ENCODE data around the gene TMEM240.
"Not testable (repeated sequence)": the region's sequence is repeated elsewhere in the genome, so short reads cannot be mapped to it uniquely, and the experiment has no call there.

TMEM240 gene

GRCh38 chr1:1523226-1523625 lies 17.2 kb downstream of the TMEM240 start:
- DNase-seq: not testable (repeated sequence)

DNA sequence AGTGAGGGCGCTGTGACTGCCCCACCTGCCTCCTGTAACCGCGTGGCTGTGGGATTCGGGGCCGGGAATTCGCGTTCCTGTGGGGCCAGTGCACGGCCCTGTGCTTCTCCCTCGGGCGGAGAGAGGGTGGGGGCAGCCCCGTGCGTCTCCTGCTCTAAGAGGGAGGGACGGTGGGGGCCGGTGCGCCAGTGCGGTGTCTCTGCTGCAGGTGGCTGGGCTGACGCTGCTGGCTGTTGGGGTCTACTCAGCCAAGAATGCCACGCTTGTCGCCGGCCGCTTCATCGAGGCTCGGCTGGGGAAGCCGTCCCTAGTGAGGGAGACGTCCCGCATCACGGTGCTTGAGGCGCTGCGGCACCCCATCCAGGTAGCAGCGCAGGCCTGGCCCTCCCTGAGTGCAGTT lies 17.9 kb downstream of the TMEM240 start:
- DNase-seq: not testable (repeated sequence)

DNA sequence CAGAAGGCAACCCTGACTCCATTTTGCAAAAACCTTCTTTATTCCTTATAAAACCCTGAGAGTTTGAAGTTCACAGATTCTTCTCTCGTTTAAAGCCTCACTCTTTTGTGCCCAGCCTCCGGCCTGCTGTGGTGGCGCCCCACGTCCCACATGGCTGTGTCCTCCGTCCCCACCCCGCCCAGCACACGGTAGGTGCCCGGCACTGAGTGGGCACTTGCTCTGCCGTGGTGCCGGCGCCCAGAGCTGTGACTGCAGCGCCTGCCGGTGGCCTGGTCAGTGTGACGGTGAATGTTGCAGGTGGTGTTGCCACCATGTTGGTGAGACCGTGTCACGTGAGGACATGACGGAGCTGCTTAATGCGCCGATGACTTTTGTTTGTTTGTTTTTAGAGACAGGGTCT lies 19.1 kb downstream of the TMEM240 start:
- DNase-seq: no peak

- not testable (repeated sequence) for DNase-seq
These were observed 20.5 kb downstream of the TMEM240 start for GRCh38 chr1:1519805-1520505.

- DNase-seq: not testable (repeated sequence)
These were observed 21.8 kb downstream of the TMEM240 start for GRCh38 chr1:1518621-1519007.

DNA sequence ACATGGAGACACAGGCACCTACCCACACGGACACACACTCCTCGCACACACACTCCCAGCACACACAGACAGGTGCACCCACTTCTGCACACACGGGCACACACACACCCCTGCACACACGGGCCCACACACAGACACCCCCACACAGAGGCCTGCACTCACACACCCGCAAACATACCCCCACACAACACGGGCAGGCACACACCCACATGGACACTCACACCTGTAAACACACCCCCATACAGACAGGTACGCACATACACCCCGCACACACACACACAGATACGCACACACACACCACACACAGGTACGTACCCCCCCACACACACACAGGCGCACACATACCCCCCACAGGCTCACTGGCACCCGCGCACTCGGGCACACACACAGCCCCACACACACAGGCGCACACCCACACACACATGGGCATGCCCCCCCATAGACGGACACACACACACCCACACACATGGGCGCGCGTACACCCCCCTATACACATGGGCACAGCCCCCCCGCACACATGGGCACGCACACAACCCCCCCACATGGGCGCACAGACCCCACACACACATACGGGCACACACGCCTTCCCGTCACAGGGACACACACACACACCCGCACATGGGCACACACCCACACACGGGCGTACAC lies 22.3 kb downstream of the TMEM240 start:
- DNase-seq: no peak

DNA sequence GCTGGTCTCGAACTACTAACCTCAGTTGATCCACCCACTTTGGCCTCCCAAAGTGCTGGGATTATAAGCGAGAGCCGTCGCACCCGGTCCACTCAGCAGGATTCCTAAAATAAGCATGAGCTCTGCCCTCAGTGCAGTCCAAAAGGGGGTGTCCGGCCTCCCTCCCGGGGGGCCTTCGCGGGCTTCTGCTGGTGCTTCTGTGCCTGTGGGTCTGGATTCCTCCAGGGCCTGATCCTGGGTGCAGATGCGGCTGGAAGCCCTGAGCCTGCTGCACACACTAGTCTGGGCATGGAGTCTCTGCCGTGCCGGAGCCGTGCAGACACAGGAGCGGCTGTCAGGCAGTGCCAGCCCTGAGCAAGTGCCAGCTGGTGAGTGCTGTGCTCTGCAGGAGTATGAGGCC lies 23.5 kb downstream of the TMEM240 start:
- not testable (repeated sequence) for DNase-seq

DNA sequence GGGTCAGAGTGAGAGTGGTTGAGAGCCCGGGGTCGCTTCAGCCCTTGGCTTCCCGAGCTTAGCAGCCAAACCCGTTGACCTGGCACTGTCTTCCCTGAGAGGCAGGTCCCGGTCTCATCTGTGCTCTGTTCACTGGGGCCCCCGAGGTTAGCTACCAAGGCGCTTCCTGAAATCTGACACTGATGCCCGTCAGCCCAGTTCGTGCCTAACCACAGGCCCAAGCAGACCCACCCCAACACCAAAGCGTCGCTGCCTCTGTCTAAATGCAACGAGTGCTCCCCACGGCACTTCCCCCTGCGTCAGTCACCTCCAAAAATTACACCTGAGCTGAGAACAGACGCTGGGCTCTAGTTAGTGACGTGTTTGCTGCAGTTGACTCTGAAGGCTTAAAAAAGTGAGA lies 26.0 kb downstream of the TMEM240 start:
- DNase-seq: not testable (repeated sequence)

DNA sequence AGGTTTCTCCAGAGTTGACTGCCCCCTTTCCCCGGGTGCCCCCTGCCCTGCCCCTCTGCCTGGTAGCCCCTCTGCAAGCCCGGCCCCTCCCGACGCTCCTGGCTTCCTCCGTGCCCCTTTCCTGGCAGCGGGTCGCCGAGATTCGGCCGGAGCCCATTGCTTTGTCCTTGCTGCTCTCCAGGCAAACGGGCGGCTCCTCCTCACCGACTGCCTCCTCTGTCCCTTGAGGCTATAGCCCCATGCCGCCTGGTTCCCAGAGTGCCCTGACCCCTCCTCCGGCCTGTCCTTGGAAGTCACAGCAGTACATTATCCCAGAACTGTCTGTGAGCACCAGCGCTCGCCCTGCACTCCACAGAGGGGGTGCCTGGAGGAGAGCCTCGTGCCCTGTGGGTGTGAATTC lies 26.7 kb downstream of the TMEM240 start:
- not testable (repeated sequence) for DNase-seq

DNA sequence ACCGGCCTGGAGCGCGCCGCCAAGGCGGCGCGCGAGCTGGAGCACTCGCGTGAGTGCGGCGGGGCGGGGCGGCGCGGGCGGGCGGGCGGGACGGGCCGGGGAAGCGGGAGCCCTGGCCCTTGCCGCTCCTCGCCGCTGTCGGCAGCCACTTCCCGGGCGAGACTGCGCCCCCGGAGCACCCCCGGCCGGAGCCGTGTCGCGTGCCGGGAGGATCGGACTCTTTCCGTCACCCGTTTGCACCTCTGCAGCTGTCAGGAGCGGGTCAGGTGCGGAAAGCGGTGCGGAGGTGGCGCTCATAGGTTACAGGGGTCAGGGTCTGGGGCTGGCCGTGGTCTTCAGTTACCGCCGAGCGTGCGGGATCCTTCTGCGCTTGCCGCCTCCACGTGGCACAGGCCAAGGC lies 28.0 kb downstream of the TMEM240 start:
- DNase-seq: peak in 1 of 2 experiments; percentile 16

- DNase-seq: peak; percentile 96 to 97
These were observed 28.7 kb downstream of the TMEM240 start, which contains the start of gene ATAD3A for GRCh38 chr1:1511533-1512285. TSS of gene ATAD3A (plus strand) at chr1:1512162. CDS start at chr1:1512269, 107 bp downstream.

DNA sequence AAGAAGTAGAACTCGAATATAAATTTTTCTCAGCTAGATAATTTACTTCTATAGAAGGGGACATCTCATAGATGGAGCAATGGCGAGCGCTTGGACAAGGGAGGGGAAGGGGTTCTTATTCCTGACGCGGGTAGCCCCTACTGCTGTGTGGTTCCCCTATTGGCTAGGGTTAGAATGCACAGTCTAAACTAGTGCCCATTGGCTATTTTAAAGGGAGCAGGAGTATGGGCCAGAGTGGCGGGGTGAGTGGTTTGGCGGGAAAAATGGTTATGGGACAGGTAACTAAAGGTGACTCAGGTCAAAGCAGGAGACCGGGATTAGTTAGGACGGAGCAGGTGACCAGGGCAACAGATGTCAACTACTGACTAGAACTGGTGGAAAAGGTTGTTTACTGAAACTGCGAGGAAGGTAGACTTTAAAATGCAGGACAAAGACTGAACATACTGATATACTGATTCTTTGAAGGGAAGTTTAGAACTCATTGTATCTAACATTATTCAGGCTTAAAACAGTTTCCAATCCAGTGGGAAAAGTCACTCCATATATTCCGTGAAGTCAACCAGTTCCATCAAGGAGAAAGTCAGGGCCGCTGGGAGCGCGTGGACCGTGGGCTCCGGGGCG lies 29.4 kb downstream of the TMEM240 start:
- DNase-seq: no peak

DNA sequence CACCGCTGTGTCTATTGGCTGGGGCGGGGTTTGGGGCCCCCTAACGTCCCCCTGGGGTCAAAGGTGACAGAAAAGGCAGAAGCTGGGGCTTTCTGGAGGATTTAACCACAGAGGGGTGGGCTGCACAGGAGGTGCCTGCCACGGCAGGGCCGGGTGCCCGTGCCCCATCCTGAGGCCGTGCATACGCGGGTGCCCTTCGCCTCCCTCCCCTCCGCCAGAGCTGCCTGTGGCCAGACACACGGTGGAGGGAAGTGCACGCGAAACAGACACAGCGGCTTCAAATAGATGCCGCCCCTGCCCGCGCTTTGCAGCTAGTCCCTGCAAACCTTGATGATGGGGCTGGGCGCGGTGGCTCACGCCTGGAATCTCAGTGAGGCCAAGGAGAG lies 31.0 kb downstream of the TMEM240 start:
- DNase-seq: not testable (repeated sequence)

DNA sequence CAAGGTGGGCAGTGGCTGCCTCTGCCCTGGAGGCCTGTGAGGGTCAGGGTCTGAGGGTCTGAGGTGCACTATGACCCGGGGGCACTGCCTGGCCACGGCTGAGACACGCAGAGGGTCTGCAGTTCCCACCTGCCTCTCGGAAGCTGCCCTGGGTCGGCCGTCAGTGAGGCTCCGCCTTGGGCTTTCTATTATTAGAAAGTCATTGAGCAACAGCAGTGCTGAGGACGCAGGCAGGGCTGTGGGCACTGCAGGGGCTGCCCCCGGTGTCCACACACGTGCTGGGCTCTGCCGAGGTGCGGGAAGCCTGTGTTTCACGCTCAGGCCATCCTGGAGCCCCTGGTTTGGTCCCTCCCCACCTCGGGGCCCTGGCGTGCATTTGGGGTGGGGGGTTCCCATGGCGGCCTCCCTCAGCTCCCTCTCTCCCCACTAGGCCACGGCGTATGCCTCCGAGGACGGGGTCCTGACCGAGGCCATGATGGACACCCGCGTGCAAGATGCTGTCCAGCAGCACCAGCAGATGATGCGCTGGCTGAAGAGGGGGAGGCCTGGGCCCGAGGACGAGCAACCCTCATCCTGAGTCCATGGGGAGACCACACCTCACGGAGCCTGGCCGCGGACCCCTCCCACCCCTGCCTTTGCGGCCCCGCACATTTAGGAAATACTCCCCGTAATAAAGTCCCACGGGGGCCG lies 31.5 kb downstream of the TMEM240 start:
- not testable (repeated sequence) for DNase-seq

DNA sequence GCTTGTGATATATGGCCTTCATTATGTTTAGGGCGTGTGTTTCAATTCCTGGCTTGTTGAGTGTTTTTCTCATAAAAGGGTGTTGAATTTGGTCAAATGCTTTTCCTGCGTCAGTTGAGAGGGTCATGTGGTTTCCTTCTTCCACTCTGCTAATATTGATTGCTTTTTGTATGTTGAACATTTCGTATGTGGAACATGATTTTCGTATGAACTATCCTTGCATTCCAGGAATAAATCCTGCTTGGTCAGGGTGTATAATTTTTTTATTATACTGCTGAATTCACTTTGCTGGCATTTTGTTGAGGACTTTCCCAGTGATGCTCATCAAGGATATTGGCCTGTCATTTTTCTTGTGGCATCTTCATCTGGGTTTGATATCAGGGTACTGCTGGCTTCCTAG lies 33.1 kb downstream of the TMEM240 start:
- DNase-seq: no peak

DNA sequence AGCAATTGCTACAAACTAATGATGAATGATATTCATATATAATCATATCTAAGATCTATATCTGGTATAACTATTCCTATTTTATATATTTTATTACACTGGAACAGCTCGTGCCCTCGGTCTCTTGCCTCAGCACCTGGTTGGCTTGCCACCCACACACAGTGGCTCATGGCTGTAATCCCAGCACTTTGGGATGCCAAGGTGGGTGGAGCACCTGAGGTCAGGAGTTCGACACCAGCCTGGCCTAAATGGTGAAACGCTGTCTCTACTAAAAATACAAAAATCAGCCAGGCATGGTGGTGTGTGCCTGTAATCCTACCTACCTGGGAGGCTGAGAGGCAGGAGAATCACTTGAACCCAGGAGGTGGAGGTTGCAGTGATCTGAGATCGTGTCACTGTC lies 34.6 kb downstream of the TMEM240 start:
- DNase-seq: not testable (repeated sequence)

DNA sequence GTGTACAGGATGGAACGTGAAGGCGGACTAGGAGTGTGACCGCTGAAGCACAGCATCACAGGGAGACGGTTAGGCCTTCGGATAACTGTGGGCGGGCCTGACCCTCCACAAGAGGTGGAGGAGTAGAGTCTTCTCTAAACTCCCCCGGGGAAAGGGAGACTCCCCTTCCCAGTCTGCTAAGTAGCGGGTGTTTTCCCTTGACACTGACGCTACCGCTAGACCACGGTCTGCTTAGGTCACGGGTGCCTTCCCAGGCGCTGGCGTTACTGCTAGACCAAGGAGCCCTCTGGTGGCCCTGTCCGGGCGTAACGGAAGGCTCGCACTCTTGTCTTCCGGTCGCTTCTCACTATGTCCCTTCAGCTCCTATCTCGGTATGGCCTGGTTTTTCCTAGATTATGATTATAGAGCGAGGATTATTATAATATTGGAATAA lies 35.0 kb downstream of the TMEM240 start:
- DNase-seq: not testable (repeated sequence)

DNA sequence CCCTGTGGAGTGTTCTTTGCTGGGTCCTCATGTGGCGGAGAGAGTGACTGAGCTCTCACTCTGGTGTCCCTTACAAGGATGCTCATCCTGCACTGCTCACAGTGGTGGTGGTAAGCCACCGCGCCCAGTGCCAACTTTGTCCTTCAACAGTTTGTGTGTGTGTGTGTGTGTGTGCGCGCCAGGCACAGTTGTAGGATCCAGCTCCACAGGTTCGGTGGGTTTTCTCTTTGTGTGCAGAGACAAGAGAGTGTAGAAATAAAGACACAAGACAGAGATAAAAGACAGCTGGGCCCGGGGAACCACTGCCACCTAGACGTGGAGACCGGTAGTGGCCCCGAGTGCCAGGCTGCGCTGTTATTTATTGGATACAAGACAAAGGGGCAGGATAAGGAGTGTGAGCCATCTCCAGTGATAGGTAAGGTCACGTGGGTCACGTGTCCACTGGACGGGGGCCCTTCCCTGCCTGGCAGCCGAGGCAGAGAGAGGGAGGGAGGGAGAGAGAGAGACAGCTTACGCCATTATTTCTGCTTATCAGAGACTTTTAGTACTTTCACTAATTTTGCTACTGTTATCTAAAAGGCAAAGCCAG lies 35.6 kb downstream of the TMEM240 start:
- DNase-seq: peak; percentile 64 to 68

GRCh38 chr1:1495461-1495975 lies 44.9 kb downstream of the TMEM240 start:
- not testable (repeated sequence) for DNase-seq

DNA sequence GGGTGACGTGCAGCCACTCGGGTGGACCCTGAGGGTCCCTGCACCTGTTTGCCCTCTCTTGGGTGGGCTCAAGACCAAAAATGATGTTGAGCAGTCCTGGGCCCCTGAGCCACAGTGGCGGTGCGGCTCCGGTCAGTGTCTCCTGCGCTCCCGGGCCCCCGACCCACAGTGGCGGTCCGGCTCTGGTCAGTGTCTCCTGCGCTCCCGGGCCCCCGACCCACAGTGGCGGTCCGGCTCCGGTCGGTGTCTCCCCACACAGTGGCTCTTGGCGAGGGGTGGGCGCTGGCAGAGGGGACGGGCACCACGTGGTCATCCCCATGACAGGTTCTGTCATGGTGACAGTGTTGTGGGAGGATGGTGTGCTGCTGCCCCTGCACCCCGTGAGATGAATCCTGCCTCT lies 46.1 kb downstream of the TMEM240 start:
- DNase-seq: not testable (repeated sequence)

GRCh38 chr1:1491601-1492000 lies 48.8 kb downstream of the TMEM240 start:
- DNase-seq: no peak
